Urinary bladder (tissue), 4 donors: ENCODE data around the gene GPX3. TPM values are rescaled to one million over a fixed set of nuclear protein-coding genes. Genes with fewer than 3 reads are reported as not detected.

Experiments used
- DNase-seq: peaks from one replicate; pipeline ENCODE4 v3.0.0-alpha.2; 2015; ENCODE audit errors: extremely low spot score
- H3K27ac ChIP-seq: one replicate; pipeline ENCODE4 v1.5.1; 2013; ENCODE audit warnings: low read depth, mild to moderate bottlenecking, moderate library complexity
- H3K36me3 ChIP-seq: one replicate; pipeline ENCODE4 v1.6.1; 2013; ENCODE audit warnings: mild to moderate bottlenecking, moderate library complexity; ENCODE audit not compliant: insufficient read depth
- H3K4me1 ChIP-seq: one replicate; pipeline ENCODE4 v1.6.1; 2013; ENCODE audit warnings: mild to moderate bottlenecking, moderate library complexity; ENCODE audit not compliant: insufficient read depth
- H3K4me3 ChIP-seq: one replicate; pipeline ENCODE4 v1.5.1; 2013; ENCODE audit warnings: low read depth, low read length
- WGBS: extraction: QIAGEN DNeasy Blood & Tissue Kit; methylation state at CpG from one replicate; pipeline ENCODE4 v1.1.7; 2013; 5-methylcytosine and 5-hydroxymethylcytosine counted together
- polyA plus RNA-seq: library from polyadenylated mRNA; stranded (reverse); fragments of 200-250 nt; gene quantifications from one replicate; pipeline ENCODE4 v1.2.3, GENCODE V29; 2013
- total RNA-seq: library from RNA; depleted of rRNA; stranded (reverse); fragments of >200 nt; gene quantifications from one replicate; pipeline ENCODE4 v1.2.3, GENCODE V29; 2014
- donor health status: healthy with polysubstance abuse.
- donor health status: healthy.

The GPX3 gene
- total and polyA plus RNA-seq, 2 donors = 8.6 to 1,418 TPM

DNA sequence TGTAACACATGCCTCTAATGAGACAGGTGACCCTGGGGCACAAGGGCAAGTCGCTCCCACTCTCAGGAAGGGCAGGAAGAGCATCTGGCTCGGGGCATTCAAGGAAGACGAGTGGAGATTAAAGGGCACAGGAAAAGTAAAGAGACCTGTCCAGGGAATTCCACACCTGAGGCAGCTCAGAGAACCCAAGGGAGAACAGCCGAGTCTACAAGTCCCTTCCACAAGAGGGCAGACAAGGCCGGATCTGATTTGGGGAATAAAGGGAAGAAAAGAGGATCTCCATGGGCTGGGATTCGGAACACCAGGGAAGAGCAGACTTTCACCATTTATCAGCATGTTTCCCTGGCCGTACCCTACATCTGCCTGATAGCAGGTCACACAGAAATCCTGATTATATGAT, 28.1 kb downstream of the GPX3 start:
- Histone ChIP-seq H3K27ac (no peak overlapping the region), H3K4me3 (no peak overlapping the region), H3K4me1 (no peaks in the 10 kb centered on the region), H3K36me3 (no peaks in the 10 kb centered on the region)
- 74% methylated on average over 7 of the region's 7 CpGs for WGBS
- DNase-seq = no peak

DNA sequence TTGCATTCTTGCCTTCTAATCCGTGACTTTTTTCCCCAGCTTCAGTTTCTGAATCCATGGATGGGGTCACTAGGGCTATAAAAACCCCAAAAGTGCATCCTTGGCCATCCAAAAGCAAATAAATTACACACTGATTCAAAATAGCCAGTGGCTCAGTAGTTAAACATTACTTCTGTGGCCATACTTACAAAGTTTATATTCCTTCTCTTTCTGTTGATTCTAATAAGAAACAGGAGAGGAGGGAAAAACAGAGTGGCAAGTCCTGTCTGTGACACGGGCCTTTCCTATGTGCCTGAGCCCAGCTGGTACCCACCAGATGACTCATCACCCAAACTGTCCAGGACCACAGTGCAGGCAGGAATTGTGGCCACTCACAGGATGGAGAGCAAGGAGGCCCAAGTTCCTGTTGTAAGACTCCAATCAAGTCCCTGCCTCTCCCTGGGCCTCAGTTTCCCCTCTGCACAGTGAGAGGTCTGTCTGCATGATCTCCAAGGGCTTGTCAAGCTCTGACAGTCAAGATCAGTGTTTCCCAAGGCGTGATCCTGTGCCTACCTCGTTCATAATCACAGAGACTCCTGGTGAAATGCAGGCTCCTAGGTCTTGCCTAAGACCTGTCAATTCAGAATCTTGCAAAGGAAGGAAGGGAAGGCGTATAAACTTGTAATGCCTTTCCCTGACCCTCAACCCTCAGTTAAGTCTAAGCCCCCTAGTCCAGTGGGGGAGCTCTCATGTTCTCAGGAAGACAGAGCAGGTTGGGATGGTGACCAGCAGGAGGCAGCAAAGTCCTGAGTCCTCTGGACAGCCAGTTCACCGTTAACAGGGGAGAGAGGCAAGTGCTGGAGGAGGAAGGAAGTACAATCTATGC, 30.9 kb downstream of the GPX3 start:
- no peak for DNase-seq
- Histone ChIP-seq H3K4me3 (no peak overlapping the region), H3K36me3 (no peaks in the 10 kb centered on the region), H3K27ac (peak overlapping the region; percentile 24), H3K4me1 (no peaks in the 10 kb centered on the region)
- WGBS = 66% methylated on average over 6 of the region's 6 CpGs

DNA sequence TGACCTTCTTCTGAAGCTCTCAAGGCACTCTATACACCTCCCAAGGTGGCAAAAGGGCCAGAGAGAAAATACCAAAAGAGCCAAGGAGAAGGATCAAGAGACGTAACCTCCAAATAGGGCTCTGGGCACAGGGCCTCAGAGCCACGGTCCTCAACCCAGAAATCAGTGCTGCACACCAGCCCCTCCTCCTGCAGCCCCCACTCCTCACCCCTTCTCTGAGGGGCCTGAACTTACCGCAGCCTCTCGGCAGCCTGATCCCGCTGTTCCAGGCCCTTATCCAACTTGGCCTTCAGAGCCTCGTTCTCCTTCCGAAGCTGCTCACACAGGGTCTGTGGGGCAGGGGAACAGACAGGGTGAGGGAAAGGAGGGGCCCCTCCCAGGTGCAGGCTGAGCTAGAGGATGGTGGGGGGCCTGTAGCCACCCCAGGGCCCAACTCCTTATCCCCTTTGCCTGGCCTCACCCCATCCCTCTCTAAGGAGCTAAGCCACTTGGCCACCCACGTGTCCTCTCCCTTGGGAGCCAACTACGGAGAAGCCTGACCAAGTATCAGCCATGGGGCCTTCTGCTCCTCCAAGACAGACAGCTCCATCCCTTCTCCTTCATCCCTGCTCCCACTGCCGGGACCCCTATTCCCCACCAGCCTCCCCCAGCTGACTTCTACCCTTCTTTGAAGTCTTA, 31.7 kb downstream of the GPX3 start:
- DNase-seq = no peak
- peak overlapping the region; percentile 24 for H3K27ac ChIP-seq
- H3K36me3 ChIP-seq = no peaks in the 10 kb centered on the region
- no peaks in the 10 kb centered on the region for H3K4me1 ChIP-seq
- WGBS = 66% methylated on average over 10 of the region's 10 CpGs
- no peak overlapping the region for H3K4me3 ChIP-seq

DNA sequence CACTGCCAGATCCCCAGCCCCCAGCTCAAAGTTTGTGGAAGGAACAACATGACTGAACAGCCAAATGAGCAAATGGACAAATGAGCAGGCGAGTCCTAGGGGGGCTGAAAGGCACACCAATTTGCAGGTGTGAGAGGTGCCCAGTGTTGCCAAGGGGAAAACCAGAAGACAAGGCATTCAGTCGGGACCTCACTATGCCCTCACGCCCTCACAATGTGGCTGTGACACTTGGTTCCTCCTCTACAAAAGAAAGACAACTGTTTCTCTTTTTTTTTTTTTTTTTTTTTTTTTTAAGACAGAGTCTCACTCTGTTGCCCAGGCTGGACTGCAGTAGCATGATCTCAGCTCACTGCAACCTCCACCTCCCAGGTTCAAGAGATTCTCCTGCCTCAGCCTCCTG, 32.4 kb downstream of the GPX3 start:
- Histone ChIP-seq H3K36me3 (no peaks in the 10 kb centered on the region), H3K4me1 (no peaks in the 10 kb centered on the region), H3K27ac (no peak overlapping the region), H3K4me3 (no peak overlapping the region)
- no peak for DNase-seq
- 91% methylated on average over 3 of the region's 3 CpGs for WGBS

DNA sequence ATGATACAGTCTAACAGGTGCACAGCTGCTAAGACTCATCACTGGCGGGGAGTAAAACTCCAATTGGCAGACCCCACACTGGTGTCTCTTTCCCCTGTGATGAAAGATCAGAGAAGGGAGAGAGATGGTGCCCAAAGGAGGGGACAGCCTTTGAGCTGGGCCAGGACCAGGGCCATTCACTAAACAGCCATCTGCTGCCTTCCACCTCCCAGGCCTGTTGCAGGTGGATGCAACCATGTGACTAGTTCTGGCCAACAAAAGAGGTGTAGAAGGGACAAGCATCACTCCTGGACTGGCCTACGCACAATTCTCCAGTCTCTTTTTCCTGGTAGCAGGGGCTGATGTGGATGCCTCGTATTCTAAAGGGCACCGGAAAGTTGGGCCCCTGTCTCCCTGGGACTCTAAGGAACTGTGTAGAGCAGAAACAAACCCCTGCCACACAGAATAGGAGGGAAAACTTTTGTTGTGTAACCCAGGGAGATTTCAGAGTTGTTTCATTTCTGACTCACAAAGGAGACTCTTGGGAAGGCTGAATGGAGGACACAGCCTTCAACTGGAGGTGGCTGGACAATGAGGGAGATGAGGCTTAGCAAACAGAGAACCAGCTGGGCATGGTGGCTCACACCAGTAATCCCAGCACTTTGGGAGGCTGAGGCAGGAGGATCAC, 33.5 kb downstream of the GPX3 start:
- Histone ChIP-seq H3K4me3 (no peak overlapping the region), H3K27ac (no peak overlapping the region), H3K36me3 (peaks cover 2% of the 10 kb centered on the region), H3K4me1 (no peaks in the 10 kb centered on the region)
- no peak for DNase-seq
- WGBS = 94% methylated on average over 4 of the region's 4 CpGs

DNA sequence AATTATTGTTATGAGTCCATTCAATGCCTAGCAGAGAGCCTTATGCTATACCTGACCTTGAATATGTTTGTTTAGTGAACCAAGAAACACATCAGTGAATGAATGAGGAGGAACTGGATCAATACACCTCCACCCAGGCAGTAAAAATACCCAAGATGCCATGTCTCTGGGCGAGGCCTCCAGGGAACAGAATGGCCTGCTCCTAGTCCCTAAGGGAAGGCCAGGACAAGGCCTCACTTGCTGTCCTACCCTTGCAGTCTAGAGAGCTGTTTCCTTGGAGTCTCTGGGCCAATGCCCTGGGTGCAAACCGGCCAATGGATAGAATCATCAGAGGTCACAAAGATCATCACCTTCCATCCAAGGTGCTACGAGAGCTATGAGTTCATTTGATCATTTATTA, 34.3 kb downstream of the GPX3 start:
- Histone ChIP-seq H3K4me1 (no peaks in the 10 kb centered on the region), H3K27ac (no peak overlapping the region), H3K36me3 (peaks cover 2% of the 10 kb centered on the region), H3K4me3 (no peak overlapping the region)
- no peak for DNase-seq
- 88% methylated on average over 3 of the region's 3 CpGs for WGBS

DNA sequence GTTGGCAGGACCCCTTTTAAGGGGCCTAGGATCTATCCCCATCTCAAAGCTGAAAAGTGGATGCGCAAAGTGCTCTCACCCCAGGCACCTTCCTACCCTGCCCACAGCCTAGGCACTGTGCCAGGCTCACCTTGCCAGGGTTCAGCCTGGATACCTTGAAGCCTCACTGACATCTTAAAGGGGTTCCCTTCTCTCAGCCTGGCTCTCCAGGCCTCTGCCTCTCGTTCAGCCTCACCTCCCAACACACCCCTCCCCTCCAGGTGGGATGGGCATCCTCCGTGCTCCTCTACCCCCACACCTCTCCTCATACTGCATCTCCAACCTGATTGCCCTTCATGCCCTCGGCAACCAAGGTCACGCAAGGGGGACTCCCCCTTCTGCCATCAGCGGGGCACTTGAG, 34.9 kb downstream of the GPX3 start:
- peaks cover 2% of the 10 kb centered on the region for H3K36me3 ChIP-seq
- WGBS = 87% methylated on average over 6 of the region's 6 CpGs
- DNase-seq = no peak
- no peaks in the 10 kb centered on the region for H3K4me1 ChIP-seq
- H3K27ac ChIP-seq = no peak overlapping the region
- no peak overlapping the region for H3K4me3 ChIP-seq

DNA sequence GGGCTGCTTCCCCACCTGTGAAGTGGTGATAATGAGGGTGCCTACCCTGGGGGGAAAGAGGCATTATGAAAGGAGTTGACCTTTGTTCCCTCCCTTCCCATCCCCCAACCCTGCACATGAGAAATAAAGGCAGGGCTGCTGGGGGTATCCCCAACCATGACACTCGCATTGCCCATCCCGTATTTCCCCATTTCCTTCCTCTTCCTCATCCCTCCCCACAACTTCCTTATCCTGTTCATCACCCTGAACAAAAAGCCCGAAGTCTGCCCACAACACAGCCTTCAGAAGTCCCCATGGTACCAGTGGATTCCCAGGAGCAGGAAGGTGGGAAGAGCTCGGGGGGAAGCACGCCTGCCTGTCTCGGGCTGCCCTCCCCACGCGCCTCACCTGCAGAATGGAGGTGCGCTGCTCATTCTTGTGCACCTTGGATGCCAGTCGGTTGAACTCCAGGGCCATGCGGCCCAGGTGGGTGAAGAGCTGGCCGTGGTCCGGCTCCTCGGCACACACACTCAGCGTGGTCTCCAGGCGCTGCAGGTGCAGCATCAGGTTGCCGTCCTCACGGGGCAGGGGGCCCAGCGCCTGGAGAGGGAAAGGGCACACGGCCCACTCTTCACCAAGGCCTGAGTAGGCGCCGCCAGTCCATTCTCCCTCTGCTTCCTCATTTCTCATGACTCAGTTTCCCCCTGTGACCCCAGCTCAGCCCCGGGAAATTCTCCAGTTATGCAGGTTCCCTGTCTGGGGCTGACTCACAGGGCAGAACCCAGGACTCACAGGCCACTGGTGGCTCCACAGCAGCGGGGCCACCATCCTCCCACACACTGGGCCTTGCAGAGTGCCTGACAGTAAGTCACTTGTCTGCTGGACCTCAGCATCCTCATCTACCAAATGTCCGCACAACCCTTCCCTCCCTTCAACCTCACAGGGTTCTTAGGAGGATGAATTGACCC, 36.3 kb downstream of the GPX3 start:
- no peak for DNase-seq
- 95% methylated on average over 25 of the region's 25 CpGs for WGBS
- no peak overlapping the region for H3K4me3 ChIP-seq
- no peaks in the 10 kb centered on the region for H3K4me1 ChIP-seq
- no peak overlapping the region for H3K27ac ChIP-seq
- peaks cover 4% of the 10 kb centered on the region for H3K36me3 ChIP-seq

DNA sequence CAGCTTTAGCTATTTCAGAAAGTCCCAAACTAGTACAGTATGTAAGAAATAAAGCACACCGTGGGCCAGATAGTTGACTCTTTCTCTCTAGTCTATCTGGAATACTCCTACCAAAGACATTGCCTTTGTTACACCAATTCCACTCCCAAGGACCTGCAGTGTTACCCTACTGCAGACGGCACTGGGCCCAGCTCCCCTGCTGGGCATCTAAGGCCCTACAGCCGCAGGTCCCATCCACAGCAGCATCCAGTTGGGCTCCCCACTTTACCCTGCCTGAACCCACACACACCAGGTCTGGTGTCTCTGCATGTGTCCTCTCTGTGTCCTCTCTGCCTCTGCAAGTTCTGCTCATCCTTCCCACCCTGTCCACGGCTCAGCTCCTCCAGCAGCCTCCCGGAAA, 37.9 kb downstream of the GPX3 start:
- Histone ChIP-seq H3K4me3 (no peak overlapping the region), H3K4me1 (no peaks in the 10 kb centered on the region), H3K27ac (no peak overlapping the region), H3K36me3 (peaks cover 5% of the 10 kb centered on the region)
- WGBS = 83% methylated on average over 5 of the region's 5 CpGs
- DNase-seq = no peak

DNA sequence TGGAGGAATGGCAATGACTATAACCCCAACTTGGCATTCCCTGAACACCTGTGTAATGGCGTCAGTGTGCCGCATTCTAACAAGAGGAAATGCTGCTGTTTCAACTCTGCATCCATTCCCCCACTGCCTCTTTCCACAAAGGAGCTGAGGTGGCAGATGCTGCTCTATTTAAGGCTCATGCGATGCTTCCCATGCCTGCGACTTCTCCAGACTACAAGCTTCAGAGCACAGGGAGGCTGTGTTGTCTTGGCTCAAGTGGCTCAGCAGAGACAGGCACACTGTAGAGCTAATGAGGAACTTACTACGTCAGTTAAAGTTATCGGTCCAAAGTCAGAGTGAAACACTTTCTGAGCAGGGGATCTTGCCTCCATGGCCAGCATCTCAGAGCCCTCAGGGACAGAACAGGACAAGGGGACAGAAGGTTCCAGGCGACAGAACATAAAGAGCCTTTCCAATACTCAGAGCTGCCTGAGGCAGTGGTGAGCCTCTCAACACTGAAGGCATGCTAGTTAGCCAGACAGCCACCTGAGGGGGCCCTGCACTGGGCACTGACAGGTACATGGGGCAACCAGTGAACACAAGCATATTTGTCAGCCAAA, 38.6 kb downstream of the GPX3 start:
- H3K4me3 ChIP-seq = no peak overlapping the region
- no peak for DNase-seq
- no peaks in the 10 kb centered on the region for H3K4me1 ChIP-seq
- WGBS = 91% methylated on average over 7 of the region's 7 CpGs
- peaks cover 5% of the 10 kb centered on the region for H3K36me3 ChIP-seq
- no peak overlapping the region for H3K27ac ChIP-seq

DNA sequence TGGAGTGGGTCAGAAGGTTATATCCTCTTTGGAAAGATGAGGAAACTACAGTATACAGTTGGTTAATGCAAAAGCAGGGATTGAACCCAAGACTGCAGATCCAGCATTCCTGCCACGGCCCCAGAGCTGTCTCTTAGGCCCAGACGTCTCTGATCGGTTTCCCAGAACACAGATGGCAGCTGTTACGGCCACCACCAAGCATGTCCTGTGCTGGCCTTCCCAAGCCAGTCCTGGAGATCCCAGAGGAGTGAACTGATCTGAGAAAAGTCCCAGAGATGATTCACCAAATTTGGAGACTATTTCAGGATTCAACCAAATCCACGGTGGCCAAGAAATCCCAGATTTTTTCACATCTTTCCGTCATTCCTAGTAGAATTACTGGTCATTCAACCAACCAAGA, 40.4 kb downstream of the GPX3 start:
- no peak overlapping the region for H3K4me3 ChIP-seq
- DNase-seq = no peak
- peaks cover 5% of the 10 kb centered on the region for H3K36me3 ChIP-seq
- WGBS = 85% methylated on average over 6 of the region's 6 CpGs
- no peaks in the 10 kb centered on the region for H3K4me1 ChIP-seq
- no peak overlapping the region for H3K27ac ChIP-seq

DNA sequence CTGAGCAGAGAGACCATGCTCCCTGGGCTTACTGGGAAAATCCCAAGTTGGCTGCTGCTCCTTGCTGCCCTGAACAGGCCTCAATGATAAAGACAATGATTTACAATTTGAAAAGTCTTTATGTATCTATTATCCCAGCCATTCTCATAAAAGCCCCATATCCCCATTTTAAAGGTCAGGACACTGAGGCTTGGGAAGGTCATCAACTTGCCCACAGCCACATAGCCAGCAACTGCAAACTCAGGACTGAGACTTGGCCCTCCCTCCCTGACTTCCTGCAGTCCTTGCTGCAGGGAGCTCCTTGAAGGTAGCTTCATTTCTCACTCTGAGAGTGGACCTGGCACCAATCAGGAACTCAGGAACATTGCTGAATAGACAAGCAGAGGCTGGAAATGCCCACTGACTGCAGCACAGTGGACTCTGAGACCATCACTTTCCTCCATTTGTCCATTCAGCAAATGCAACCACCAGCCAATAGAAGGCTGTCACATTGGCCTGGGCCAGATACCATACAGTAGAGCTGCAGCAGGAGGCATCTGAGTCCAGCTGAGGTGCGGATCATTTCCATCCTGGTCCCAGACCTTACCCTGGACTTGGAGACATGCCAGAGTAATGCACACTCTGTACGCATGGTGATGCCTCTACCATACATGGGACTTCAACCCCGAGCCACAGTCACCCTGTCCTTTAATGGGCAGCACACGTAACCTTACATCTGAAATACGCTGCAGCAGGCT, 42.2 kb downstream of the GPX3 start:
- Histone ChIP-seq H3K4me3 (no peak overlapping the region), H3K27ac (no peak overlapping the region), H3K36me3 (peaks cover 5% of the 10 kb centered on the region), H3K4me1 (no peaks in the 10 kb centered on the region)
- DNase-seq = no peak
- 78% methylated on average over 5 of the region's 5 CpGs for whole genome bisulfite sequencing
